ENCODE results near the gene SPG11. TPM values are rescaled to one million over a fixed set of nuclear protein-coding genes. Genes with fewer than 3 reads are reported as not detected.
A peak's percentile ranks its signal among the peaks of the same experiment; 100 is the strongest.

The SPG11 gene
- total RNA-seq, 1 donor from 2014 or later, result 58.1 TPM

DNA sequence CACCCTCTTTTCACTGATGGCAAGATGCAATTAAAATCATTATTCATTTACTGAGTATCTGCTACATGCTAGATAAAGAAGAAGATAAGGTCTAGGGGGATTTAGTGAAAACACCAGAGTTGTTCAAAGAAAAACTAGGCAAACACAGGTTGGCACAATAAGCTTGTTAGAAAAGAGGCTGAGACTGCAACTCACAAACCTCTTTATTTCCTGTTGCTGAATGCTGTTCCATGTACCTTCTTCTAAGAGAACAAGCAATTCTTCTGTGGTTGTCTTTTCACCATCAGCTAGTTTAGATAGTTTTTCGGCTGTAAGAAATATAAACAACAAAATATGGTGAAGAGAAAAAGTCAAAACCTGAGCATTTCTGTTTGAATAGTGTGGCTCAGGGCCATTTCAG is 65.4 kb downstream of the SPG11 start:
- Mint-ChIP-seq H3K4me1 (ENCODE audit: unreplicated experiment) (no peaks in the 10 kb centered on the region), H3K9me3 (ENCODE audit: unreplicated experiment) (no peaks in the 10 kb centered on the region), H3K4me3 (ENCODE audit: unreplicated experiment) (no peak overlapping the region), H3K36me3 (ENCODE audit: unreplicated experiment) (peaks cover 50% of the 10 kb centered on the region), H3K27ac (ENCODE audit: unreplicated experiment) (no peak overlapping the region), H3K27me3 (ENCODE audit: unreplicated experiment) (no peaks in the 10 kb centered on the region)
- no peak for DNase-seq (ENCODE audit: extremely low spot score, unreplicated experiment)
- TF ChIP-seq CTCF (IDR thresholded peaks at IDR 0.05), result no peak

DNA sequence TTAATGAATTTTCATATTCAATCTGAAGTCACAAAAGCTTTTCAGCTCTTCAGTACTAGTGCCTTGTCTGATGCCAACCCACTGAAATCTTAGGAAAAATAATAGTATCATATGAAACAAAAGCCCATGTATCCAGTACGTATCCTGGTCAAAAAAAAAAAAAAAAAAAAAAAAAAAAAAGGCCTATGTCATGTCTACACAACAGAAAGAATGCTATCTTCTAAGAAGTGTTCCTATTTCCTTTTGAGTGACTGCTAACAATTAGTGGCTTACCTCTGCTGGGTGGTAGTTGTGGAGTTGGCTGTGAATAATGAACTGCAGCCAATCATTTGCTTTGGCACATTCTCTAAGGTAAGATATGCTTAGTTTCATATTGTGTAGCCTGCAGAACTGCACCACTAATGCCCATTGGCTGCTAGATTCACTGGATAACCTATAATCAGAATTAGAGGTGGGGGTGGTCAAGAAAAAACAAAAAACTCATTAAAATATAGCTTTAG is 66.9 kb downstream of the SPG11 start:
- peaks cover 40% of the 10 kb centered on the region for H3K36me3 Mint-ChIP-seq (ENCODE audit: unreplicated experiment)
- H3K4me3 Mint-ChIP-seq (ENCODE audit: unreplicated experiment), result no peak overlapping the region
- DNase-seq (ENCODE audit: extremely low spot score, unreplicated experiment), result no peak
- H3K9me3 Mint-ChIP-seq (ENCODE audit: unreplicated experiment), result no peaks in the 10 kb centered on the region
- no peak for TF ChIP-seq CTCF (IDR thresholded peaks at IDR 0.05)
- no peak overlapping the region for H3K27ac Mint-ChIP-seq (ENCODE audit: unreplicated experiment)
- no peaks in the 10 kb centered on the region for H3K27me3 Mint-ChIP-seq (ENCODE audit: unreplicated experiment)
- H3K4me1 Mint-ChIP-seq (ENCODE audit: unreplicated experiment), result no peaks in the 10 kb centered on the region

GRCh38 chr15:44595656-44596510 is 67.6 kb downstream of the SPG11 start:
- Mint-ChIP-seq H3K36me3 (ENCODE audit: unreplicated experiment) (peaks cover 40% of the 10 kb centered on the region), H3K4me3 (ENCODE audit: unreplicated experiment) (no peak overlapping the region), H3K4me1 (ENCODE audit: unreplicated experiment) (no peaks in the 10 kb centered on the region), H3K27me3 (ENCODE audit: unreplicated experiment) (no peaks in the 10 kb centered on the region), H3K27ac (ENCODE audit: unreplicated experiment) (no peak overlapping the region), H3K9me3 (ENCODE audit: unreplicated experiment) (no peaks in the 10 kb centered on the region)
- no peak for TF ChIP-seq CTCF (IDR thresholded peaks at IDR 0.05)
- DNase-seq (ENCODE audit: extremely low spot score, unreplicated experiment), result no peak

DNA sequence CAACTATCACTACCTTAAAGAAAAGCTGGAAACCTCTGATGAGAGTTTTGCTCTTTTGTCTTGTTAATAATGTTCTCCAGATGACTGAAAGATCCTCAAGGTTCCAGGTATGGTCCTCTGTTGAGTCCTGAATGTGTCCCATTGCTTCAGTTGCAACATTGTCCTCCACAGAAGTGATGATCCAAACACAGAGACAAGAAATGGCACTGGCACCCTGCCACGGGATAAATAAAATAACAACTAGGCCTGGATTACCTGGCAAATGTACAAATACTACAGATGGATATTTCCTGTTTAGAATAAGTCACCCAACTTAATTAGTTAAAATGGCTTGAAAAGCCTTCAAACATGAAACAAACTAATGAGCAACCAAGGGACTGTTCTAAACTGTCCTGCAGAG is 68.2 kb downstream of the SPG11 start:
- no peaks in the 10 kb centered on the region for H3K4me1 Mint-ChIP-seq (ENCODE audit: unreplicated experiment)
- DNase-seq (ENCODE audit: extremely low spot score, unreplicated experiment), result no peak
- no peak overlapping the region for H3K27ac Mint-ChIP-seq (ENCODE audit: unreplicated experiment)
- TF ChIP-seq CTCF (IDR thresholded peaks at IDR 0.05), result no peak
- no peak overlapping the region for H3K4me3 Mint-ChIP-seq (ENCODE audit: unreplicated experiment)
- H3K27me3 Mint-ChIP-seq (ENCODE audit: unreplicated experiment), result no peaks in the 10 kb centered on the region
- no peaks in the 10 kb centered on the region for H3K9me3 Mint-ChIP-seq (ENCODE audit: unreplicated experiment)
- peaks cover 44% of the 10 kb centered on the region for H3K36me3 Mint-ChIP-seq (ENCODE audit: unreplicated experiment)

GRCh38 chr15:44593042-44593736 is 70.3 kb downstream of the SPG11 start:
- no peaks in the 10 kb centered on the region for H3K4me1 Mint-ChIP-seq (ENCODE audit: unreplicated experiment)
- H3K36me3 Mint-ChIP-seq (ENCODE audit: unreplicated experiment), result peaks cover 48% of the 10 kb centered on the region
- no peak for DNase-seq (ENCODE audit: extremely low spot score, unreplicated experiment)
- peak; percentile 55 for TF ChIP-seq CTCF (IDR thresholded peaks at IDR 0.05)
- no peaks in the 10 kb centered on the region for H3K27me3 Mint-ChIP-seq (ENCODE audit: unreplicated experiment)
- H3K27ac Mint-ChIP-seq (ENCODE audit: unreplicated experiment), result no peak overlapping the region
- no peaks in the 10 kb centered on the region for H3K9me3 Mint-ChIP-seq (ENCODE audit: unreplicated experiment)
- H3K4me3 Mint-ChIP-seq (ENCODE audit: unreplicated experiment), result no peak overlapping the region
